Measurements from ENCODE around the gene NABP2. TPM values are rescaled to one million over a fixed set of nuclear protein-coding genes. Genes with fewer than 3 reads are reported as not detected.

Gene NABP2
- polyA plus RNA-seq, 1 of the 3 experiments (the other 2 are of a cell fraction) = 49.3 TPM

- TF ChIP-seq, protein P1, sequence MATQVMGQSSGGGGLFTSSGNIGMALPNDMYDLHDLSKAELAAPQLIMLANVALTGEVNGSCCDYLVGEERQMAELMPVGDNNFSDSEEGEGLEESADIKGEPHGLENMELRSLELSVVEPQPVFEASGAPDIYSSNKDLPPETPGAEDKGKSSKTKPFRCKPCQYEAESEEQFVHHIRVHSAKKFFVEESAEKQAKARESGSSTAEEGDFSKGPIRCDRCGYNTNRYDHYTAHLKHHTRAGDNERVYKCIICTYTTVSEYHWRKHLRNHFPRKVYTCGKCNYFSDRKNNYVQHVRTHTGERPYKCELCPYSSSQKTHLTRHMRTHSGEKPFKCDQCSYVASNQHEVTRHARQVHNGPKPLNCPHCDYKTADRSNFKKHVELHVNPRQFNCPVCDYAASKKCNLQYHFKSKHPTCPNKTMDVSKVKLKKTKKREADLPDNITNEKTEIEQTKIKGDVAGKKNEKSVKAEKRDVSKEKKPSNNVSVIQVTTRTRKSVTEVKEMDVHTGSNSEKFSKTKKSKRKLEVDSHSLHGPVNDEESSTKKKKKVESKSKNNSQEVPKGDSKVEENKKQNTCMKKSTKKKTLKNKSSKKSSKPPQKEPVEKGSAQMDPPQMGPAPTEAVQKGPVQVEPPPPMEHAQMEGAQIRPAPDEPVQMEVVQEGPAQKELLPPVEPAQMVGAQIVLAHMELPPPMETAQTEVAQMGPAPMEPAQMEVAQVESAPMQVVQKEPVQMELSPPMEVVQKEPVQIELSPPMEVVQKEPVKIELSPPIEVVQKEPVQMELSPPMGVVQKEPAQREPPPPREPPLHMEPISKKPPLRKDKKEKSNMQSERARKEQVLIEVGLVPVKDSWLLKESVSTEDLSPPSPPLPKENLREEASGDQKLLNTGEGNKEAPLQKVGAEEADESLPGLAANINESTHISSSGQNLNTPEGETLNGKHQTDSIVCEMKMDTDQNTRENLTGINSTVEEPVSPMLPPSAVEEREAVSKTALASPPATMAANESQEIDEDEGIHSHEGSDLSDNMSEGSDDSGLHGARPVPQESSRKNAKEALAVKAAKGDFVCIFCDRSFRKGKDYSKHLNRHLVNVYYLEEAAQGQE (IDR thresholded peaks at IDR 0.05; ENCODE audit: low read depth, low read length) = no peak
- no peak for TF ChIP-seq ELF1 (IDR thresholded peaks at IDR 0.05)
- TF ChIP-seq GABPA (IDR thresholded peaks at IDR 0.05; ENCODE audit: low read depth) = no peak
- 0 out of 2 replicates have a peak, but pooled peaks have one; percentile 7 for TF ChIP-seq JUND (IDR thresholded peaks at IDR 0.05)
- TF ChIP-seq IRF3 (IDR thresholded peaks at IDR 0.05; ENCODE audit: low read depth, low read length) = no peak
- TF ChIP-seq, protein P2, sequence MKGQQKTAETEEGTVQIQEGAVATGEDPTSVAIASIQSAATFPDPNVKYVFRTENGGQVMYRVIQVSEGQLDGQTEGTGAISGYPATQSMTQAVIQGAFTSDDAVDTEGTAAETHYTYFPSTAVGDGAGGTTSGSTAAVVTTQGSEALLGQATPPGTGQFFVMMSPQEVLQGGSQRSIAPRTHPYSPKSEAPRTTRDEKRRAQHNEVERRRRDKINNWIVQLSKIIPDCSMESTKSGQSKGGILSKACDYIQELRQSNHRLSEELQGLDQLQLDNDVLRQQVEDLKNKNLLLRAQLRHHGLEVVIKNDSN (IDR thresholded peaks at IDR 0.05; ENCODE audit: borderline replicate concordance, low read depth) = no peak
- no peak for TF ChIP-seq TEAD4 (IDR thresholded peaks at IDR 0.05; ENCODE audit: borderline replicate concordance, insufficient read depth)
- peak; percentile 66 for TF ChIP-seq CTCF (IDR thresholded peaks at IDR 0.05)
Observed at GRCh38 chr12:56206452-56207166, 17.5 kb upstream of the NABP2 start (continued).

- 86% methylated on average over 6 of the region's 6 CpGs for WGBS (ENCODE audit: low lambda C conversion rate)
- Histone ChIP-seq H3K9me2 (no peaks in the 10 kb centered on the region), H3K79me2 (ENCODE audit: insufficient read depth) (peaks cover 4% of the 10 kb centered on the region; the same call in 1 of the 2 replicates), H3K27me3 (ENCODE audit: insufficient read depth) (no peaks in the 10 kb centered on the region), H3K36me3 (replicated peaks in 1 of 2; ENCODE audit: control insufficient read depth in 1 of 2, insufficient read depth in 2 of 2, low read length in 1 of 2) (peaks cover 68% of the 10 kb centered on the region in 2 experiments), H3F3A (replicated peaks; ENCODE audit: insufficient read depth) (peaks cover 42% of the 10 kb centered on the region), H3K4me3 (ENCODE audit: low read depth in 2 of 2, low read length in 1 of 2) (no peak overlapping the region), H2AFZ (ENCODE audit: low read depth) (no peak overlapping the region), H3K27ac (ENCODE audit: low read depth in 2 of 2, low read length in 1 of 2) (no peak overlapping the region), H4K20me1 (ENCODE audit: insufficient read depth) (no peaks in the 10 kb centered on the region; the same call in 1 of the 2 replicates), H3K4me2 (no peak overlapping the region), H3K9me3 (no peaks in the 10 kb centered on the region), H3K9ac (no peak overlapping the region), H3K4me1 (ENCODE audit: control insufficient read depth in 1 of 2, insufficient read depth in 2 of 2, low read depth in 1 of 2, low read length in 1 of 2) (no peaks in the 10 kb centered on the region; a peak in 1 of 4 replicates)
- no peak for DNase-seq
- POLR2A ChIA-PET = interaction anchor here (3.8 kb wide), 1 partner anchor 13 kb away, joined by 23 read pairs; the partner anchor contains the start of gene RNF41
- CTCF ChIA-PET = interaction anchor here (0.7 to 7.3 kb wide), 6 partner anchors 14 to 256 kb away, joined by 3 to 123 read pairs (median 17); partner anchors contain the start of genes ANKRD52, COQ10A, RNF41 and SMARCC2
- TF ChIP-seq YY1 (IDR thresholded peaks at IDR 0.05; ENCODE audit: low read depth) (no peak), CTCF (IDR thresholded peaks at IDR 0.05) (no peak), TCF12 (IDR thresholded peaks at IDR 0.05) (no peak), TAF1 (IDR thresholded peaks at IDR 0.05; ENCODE audit: borderline replicate concordance, low read depth, low read length) (no peak), RFX5 (IDR thresholded peaks at IDR 0.05; ENCODE audit: low read length) (no peak), EZH2phosphoT487 (IDR thresholded peaks at IDR 0.05; ENCODE audit: borderline replicate concordance, low read depth) (no peak), ZBTB33 (IDR thresholded peaks at IDR 0.05; ENCODE audit: borderline replicate concordance, low read depth) (no peak), ELF1 (IDR thresholded peaks at IDR 0.05) (no peak)
- TF ChIP-seq, protein P3, sequence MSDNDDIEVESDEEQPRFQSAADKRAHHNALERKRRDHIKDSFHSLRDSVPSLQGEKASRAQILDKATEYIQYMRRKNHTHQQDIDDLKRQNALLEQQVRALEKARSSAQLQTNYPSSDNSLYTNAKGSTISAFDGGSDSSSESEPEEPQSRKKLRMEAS (IDR thresholded peaks at IDR 0.05; ENCODE audit: low read depth) = no peak
- TF ChIP-seq, protein P2 (IDR thresholded peaks at IDR 0.05; ENCODE audit: borderline replicate concordance, low read depth) = no peak
Observed at GRCh38 chr12:56208006-56208405, 16.1 kb upstream of the NABP2 start.

All from SK-N-SH (cell line).